ENCODE results near the gene WDR90.

- no peak for TF ChIP-seq CTCF (IDR thresholded peaks at IDR 0.05; ENCODE audit: low read length)
- no peak for TF ChIP-seq EZH2 (IDR thresholded peaks at IDR 0.05; ENCODE audit: borderline replicate concordance, low read length)
These were observed 18.3 kb upstream of the WDR90 start, which contains the start of gene WFIKKN1 for GRCh38 chr16:630815-631405.
